ENCODE results near the gene TPT1.
"Not testable (repeated sequence)": the region's sequence is repeated elsewhere in the genome, so short reads cannot be mapped to it uniquely, and the experiment has no call there.

The TPT1 gene

GRCh38 chr13:45341034-45341798 is at the start of gene TPT1:
TPT1 (minus strand) TSS chr13:45341183; CDS start chr13:45341069, 114 bp downstream.
- DNase-seq (ENCODE audit: low read depth) = peak; percentile 100

DNA sequence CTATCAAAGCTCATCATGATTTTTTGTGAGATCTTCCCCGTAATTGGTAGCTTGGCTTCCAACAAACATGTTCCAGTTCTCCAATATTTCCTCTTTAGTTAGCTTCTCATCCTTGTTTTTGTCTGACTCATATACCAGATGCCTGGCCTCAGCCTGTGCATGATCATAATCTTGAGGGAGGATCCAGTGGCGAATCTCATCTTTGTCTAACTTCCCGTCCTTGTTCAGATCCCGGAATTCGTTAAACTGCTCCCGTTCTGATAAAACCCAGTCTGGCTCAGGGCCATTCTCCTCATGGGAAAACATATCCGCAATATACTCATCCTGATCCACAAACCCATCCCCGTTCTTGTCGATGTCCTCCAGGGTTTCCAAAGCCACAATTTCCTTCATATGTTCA is 49.4 kb upstream of the TPT1 start:
- DNase-seq (ENCODE audit: low read depth) = not testable (repeated sequence)

- DNase-seq (ENCODE audit: low read depth) = no peak
These were observed 47.7 kb upstream of the TPT1 start for GRCh38 chr13:45388664-45389063.

DNA sequence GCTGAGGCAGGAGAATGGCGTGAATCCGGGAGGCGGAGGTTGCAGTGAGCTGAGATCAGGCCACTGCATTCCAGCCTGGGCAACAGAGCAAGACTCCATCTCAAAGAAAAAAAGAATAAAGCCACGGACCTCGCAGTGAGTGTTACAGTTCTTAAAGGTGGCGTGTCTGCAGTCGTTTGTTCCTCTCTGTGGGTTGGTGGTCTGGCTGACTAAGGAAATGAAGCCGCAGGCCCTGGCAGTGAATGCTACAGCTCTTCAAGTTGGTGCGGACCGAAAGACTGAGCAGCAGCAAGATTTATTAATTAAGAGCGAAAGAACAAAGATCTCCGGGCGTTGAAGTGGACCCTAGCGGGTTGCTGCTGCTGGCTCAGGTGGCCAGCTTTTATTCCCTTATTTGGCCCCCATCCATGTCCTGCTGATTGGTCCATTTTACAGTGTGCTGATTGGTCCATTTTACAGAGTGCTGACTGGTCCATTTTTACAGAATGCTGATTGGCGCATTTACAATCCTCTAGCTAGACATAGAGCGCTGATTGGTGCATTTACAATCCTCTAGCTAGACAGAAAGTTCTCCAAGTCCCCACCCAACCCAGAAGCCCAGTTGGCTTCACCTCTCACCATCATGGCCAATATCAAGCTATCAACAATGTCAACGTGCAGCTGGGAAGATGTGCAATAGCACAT is 46.1 kb upstream of the TPT1 start:
- DNase-seq (ENCODE audit: low read depth) = not testable (repeated sequence)

GRCh38 chr13:45385907-45386553 is 45.0 kb upstream of the TPT1 start:
- DNase-seq (ENCODE audit: low read depth) = no peak

GRCh38 chr13:45385320-45385719 is 44.3 kb upstream of the TPT1 start:
- no peak for DNase-seq (ENCODE audit: low read depth)

- DNase-seq (ENCODE audit: low read depth) = no peak
These were observed 43.6 kb upstream of the TPT1 start for GRCh38 chr13:45384474-45385174.

DNA sequence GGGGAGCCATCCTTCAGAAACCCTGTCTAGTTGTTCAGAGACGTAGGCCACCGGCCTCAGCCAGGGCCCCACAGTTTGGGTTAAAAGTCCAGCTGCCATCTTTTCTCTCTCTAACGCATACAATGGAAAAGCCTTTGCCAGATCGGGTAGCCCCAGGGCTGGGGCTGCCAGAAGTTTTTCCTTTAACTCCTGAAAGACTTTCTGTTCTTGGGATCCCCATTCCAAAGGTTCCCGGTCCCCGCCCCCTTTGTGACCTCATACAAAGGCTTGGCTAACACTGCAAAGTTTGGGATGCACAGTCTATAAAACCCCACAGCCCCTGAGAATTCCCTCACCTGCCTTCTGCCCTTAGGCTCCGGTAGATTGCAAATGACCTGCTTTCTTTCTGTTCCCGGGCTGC is 41.8 kb upstream of the TPT1 start:
- not testable (repeated sequence) for DNase-seq (ENCODE audit: low read depth)

- no peak for DNase-seq (ENCODE audit: low read depth)
These were observed 40.2 kb upstream of the TPT1 start for GRCh38 chr13:45381196-45381595.

GRCh38 chr13:45380708-45381107 is 39.7 kb upstream of the TPT1 start:
- not testable (repeated sequence) for DNase-seq (ENCODE audit: low read depth)

DNA sequence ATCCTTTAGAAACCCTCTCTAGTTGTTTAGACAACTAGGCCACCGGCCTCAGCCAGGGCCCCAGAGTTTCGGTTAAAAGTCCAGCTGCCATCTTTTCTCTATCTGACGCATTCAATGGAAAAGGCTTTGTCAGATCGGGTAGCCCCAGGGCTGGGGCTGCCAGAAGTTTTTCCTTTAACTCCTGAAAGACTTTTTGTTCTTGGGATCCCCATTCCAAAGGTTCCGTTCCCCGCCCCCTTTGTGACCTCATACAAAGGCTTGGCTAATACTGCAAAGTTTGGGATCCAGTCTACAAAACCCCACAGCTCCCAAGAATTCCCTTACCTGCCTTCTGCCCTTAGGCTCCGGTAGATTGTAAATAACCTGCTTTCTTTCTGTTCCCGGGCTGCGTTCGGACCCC is 38.5 kb upstream of the TPT1 start:
- DNase-seq (ENCODE audit: low read depth) = not testable (repeated sequence)

GRCh38 chr13:45378786-45379185 is 37.8 kb upstream of the TPT1 start:
- DNase-seq (ENCODE audit: low read depth) = not testable (repeated sequence)

DNA sequence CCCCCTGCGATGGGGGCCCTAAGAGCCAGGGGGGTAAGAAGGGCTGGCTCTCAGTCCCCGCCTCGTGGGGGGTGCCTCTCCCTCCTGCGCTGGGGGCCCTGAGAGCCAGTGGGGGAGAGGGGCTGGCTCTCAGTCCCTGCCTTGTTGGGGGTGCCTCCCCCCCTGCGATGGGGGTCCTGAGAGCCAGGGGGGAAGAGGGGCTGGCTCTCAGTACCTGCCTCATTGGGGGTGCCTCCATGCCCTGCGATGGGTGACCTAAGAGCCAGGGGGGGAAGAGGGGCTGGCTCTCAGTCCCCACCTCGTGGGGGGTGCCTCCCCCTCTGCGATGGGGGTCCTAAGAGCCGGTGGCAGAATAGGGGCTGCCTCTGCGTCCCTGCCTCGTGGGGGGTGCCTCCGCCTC is 36.3 kb upstream of the TPT1 start:
- DNase-seq (ENCODE audit: low read depth) = not testable (repeated sequence)

- DNase-seq (ENCODE audit: low read depth) = not testable (repeated sequence)
These were observed 35.7 kb upstream of the TPT1 start for GRCh38 chr13:45376651-45377050.

- no peak for DNase-seq (ENCODE audit: low read depth)
These were observed 33.9 kb upstream of the TPT1 start for GRCh38 chr13:45374917-45375316.

- DNase-seq (ENCODE audit: low read depth) = no peak
These were observed 32.2 kb upstream of the TPT1 start for GRCh38 chr13:45373162-45373547.

- no peak for DNase-seq (ENCODE audit: low read depth)
These were observed 31.5 kb upstream of the TPT1 start for GRCh38 chr13:45372189-45373161.

DNA sequence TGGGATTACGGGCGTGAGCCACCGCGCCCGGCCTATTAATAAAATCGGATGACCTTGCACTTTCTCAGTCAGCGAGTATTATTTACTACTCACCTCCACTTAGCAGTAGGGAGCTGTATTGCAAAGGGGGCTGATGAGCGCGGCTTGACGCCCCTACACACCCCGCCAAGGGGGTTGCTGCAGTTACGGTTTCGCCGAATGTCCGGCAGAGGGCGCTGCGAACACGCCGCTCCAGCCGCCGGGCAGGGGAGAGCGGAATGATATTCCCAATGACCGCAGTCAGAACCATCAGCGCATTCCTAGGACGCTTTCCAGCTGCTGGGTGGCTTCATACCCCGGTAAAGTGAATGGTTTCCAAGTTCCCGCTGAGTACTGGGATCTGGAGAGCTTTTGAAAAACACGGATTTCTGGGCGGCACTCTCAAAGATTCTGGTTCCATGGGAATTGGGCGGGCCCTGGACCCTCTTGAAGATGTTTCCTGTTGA is 30.0 kb upstream of the TPT1 start:
- DNase-seq (ENCODE audit: low read depth) = peak; percentile 16

GRCh38 chr13:45369116-45369515 is 28.1 kb upstream of the TPT1 start:
- no peak for DNase-seq (ENCODE audit: low read depth)

DNA sequence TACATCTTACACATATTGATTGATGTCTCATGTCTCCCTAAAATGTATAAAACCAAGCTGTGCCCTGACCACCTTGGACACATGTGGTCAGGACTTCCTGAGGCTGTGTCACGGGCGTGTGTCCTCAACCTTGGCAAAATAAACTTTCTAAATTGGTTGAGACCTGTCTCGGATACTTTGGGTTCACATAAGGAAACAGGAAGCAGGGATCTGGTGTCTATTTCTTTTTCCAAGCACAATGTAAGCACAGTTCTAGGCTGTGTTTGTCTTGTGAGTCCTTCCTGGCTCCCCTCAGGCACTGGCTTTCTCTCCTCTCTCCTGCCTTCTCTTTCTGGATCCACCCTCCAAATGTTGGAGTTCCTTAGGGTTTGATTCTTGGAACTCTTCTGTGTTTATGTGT is 27.6 kb upstream of the TPT1 start:
- DNase-seq (ENCODE audit: low read depth) = no peak

GRCh38 chr13:45368005-45368404 is 27.0 kb upstream of the TPT1 start:
- no peak for DNase-seq (ENCODE audit: low read depth)

Data from T-helper 22 cell (primary cell).